Endothelial cell (in vitro differentiated cells): ENCODE data around the gene CPLANE2. TPM values are rescaled to one million over a fixed set of nuclear protein-coding genes. Genes with fewer than 3 reads are reported as not detected.
"Not testable (repeated sequence)": the region's sequence is repeated elsewhere in the genome, so short reads cannot be mapped to it uniquely, and the experiment has no call there.

Experiments
- DNase-seq: peaks from one replicate; pipeline ENCODE4 v3.0.0; 2021; ENCODE audit warnings: low spot score
- H3K27ac Mint-ChIP-seq: one replicate; pipeline ENCODE4 v1.8.0; 2021; ENCODE audit warnings: mixed read lengths, inconsistent platforms; ENCODE audit not compliant: unreplicated experiment
- H3K27me3 Mint-ChIP-seq: one replicate; pipeline ENCODE4 v1.8.0; 2021; ENCODE audit warnings: mild to moderate bottlenecking, moderate library complexity, mixed read lengths, inconsistent platforms; ENCODE audit not compliant: unreplicated experiment
- H3K36me3 Mint-ChIP-seq: one replicate; pipeline ENCODE4 v1.8.0; 2021; ENCODE audit warnings: mild to moderate bottlenecking, low read depth, mixed read lengths, inconsistent platforms; ENCODE audit not compliant: unreplicated experiment
- H3K4me1 Mint-ChIP-seq: one replicate; pipeline ENCODE4 v1.8.0; 2021; ENCODE audit warnings: mild to moderate bottlenecking, mixed read lengths, inconsistent platforms; ENCODE audit not compliant: unreplicated experiment
- H3K4me3 Mint-ChIP-seq: one replicate; pipeline ENCODE4 v1.8.0; 2021; ENCODE audit warnings: mild to moderate bottlenecking, mixed read lengths, inconsistent platforms; ENCODE audit not compliant: unreplicated experiment
- H3K9me3 Mint-ChIP-seq: one replicate; pipeline ENCODE4 v1.8.0; 2021; ENCODE audit warnings: mixed read lengths, inconsistent platforms; ENCODE audit not compliant: unreplicated experiment
- CTCF ChIP-seq: fragments of 200-600 bp; sonication (generic); IDR thresholded peaks from one replicate; pipeline ENCODE4 v1.5.0; 2021; ENCODE audit warnings: antibody characterized with exemption; ENCODE audit not compliant: unreplicated experiment
- total RNA-seq: library from RNA; stranded (reverse); fragmentation: NEBNext Ultra II Directional; extraction: Animal tissue kit (Norgen Biotek cat#: 25700); gene quantifications from one replicate; pipeline ENCODE4 v1.2.1, GENCODE V29; 2021; ENCODE audit not compliant: unreplicated experiment

The CPLANE2 gene
- total RNA-seq, 1 donor from 2014 or later = 3.6 TPM

- DNase-seq = no peak
- no peak overlapping the region for H3K27ac Mint-ChIP-seq
- no peak overlapping the region for H3K4me3 Mint-ChIP-seq
- H3K36me3 Mint-ChIP-seq = peaks cover 2% of the 10 kb centered on the region
- H3K27me3 Mint-ChIP-seq = no peaks in the 10 kb centered on the region
- no peak for TF ChIP-seq CTCF
- no peaks in the 10 kb centered on the region for H3K9me3 Mint-ChIP-seq
- no peaks in the 10 kb centered on the region for H3K4me1 Mint-ChIP-seq
Observed at GRCh38 chr1:16260814-16261213, 23.8 kb upstream of the CPLANE2 start.

- H3K27me3 Mint-ChIP-seq = no peaks in the 10 kb centered on the region
- no peaks in the 10 kb centered on the region for H3K4me1 Mint-ChIP-seq
- H3K4me3 Mint-ChIP-seq = no peak overlapping the region
- peaks cover 7% of the 10 kb centered on the region for H3K36me3 Mint-ChIP-seq
- no peak for TF ChIP-seq CTCF
- no peaks in the 10 kb centered on the region for H3K9me3 Mint-ChIP-seq
- DNase-seq = no peak
- no peak overlapping the region for H3K27ac Mint-ChIP-seq
Observed at GRCh38 chr1:16258591-16259135, 21.7 kb upstream of the CPLANE2 start.

GRCh38 chr1:16257968-16258367, 21.0 kb upstream of the CPLANE2 start:
- Mint-ChIP-seq H3K27me3 (no peaks in the 10 kb centered on the region), H3K4me3 (no peak overlapping the region), H3K9me3 (no peaks in the 10 kb centered on the region), H3K4me1 (no peaks in the 10 kb centered on the region), H3K27ac (no peak overlapping the region), H3K36me3 (peaks cover 7% of the 10 kb centered on the region)
- no peak for TF ChIP-seq CTCF
- DNase-seq = no peak

GRCh38 chr1:16257556-16257955, 20.6 kb upstream of the CPLANE2 start:
- DNase-seq, H3K27me3 Mint-ChIP-seq, H3K36me3 Mint-ChIP-seq, H3K4me1 Mint-ChIP-seq, H3K27ac Mint-ChIP-seq, H3K9me3 Mint-ChIP-seq, H3K4me3 Mint-ChIP-seq: not testable (repeated sequence)

GRCh38 chr1:16256478-16256877, 19.5 kb upstream of the CPLANE2 start:
- no peak overlapping the region for H3K27ac Mint-ChIP-seq
- no peak for DNase-seq

More at GRCh38 chr1:16256478-16256877, 19.5 kb upstream of the CPLANE2 start:
- TF ChIP-seq CTCF = no peak
- Mint-ChIP-seq H3K27me3 (no peaks in the 10 kb centered on the region), H3K36me3 (peaks cover 13% of the 10 kb centered on the region), H3K4me1 (no peaks in the 10 kb centered on the region), H3K4me3 (no peak overlapping the region), H3K9me3 (no peaks in the 10 kb centered on the region)
